ENCODE data around the gene NSG2. TPM values are rescaled to one million over a fixed set of nuclear protein-coding genes. Genes with fewer than 3 reads are reported as not detected.

The NSG2 gene
- total RNA-seq, 1 experiment from 2014 or later = not detected

GRCh38 chr5:174111287-174111973 is 65.9 kb downstream of the NSG2 start:
- Mint-ChIP-seq H3K27ac (no peak overlapping the region; a peak in 1 of 7 replicates), H3K36me3 (ENCODE audit: insufficient read depth in 1 of 3, low read depth in 3 of 3) (no peaks in the 10 kb centered on the region), H3K4me3 (no peak overlapping the region), H3K4me1 (peaks cover 18 to 25% of the 10 kb centered on the region in 2 experiments), H3K9me3 (no peaks in the 10 kb centered on the region), H3K27me3 (ENCODE audit: low read depth) (peaks cover 5% of the 10 kb centered on the region)
- Histone ChIP-seq H3K9ac (ENCODE audit: extremely low read depth, insufficient read length, low read length) (no peak overlapping the region), H2AFZ (ENCODE audit: low read length) (no peak overlapping the region), H3K27ac (ENCODE audit: insufficient read length, low read depth, low read length) (no peak overlapping the region), H3K27me3 (ENCODE audit: insufficient read depth, low read length) (no peaks in the 10 kb centered on the region), H2BK5ac (ENCODE audit: insufficient read length, low read length) (no peak overlapping the region), H4K8ac (replicated peaks; ENCODE audit: insufficient read length, low read depth, low read length) (no peak overlapping the region), H4K5ac (ENCODE audit: insufficient read length, low read depth, low read length) (no peak overlapping the region), H2BK120ac (ENCODE audit: low read depth, low read length, poor library complexity, severe bottlenecking) (no peak overlapping the region), H2AK5ac (ENCODE audit: insufficient read length, low read length) (no peak overlapping the region), H3K23me2 (ENCODE audit: insufficient read length, low read depth, low read length, poor library complexity, severe bottlenecking) (no peaks in the 10 kb centered on the region), H3K23ac (ENCODE audit: insufficient read length, low read depth, low read length) (no peak overlapping the region), H3K14ac (ENCODE audit: insufficient read depth, low read length) (no peak overlapping the region), H3K79me1 (ENCODE audit: insufficient read depth, low read depth, low read length, poor library complexity, severe bottlenecking) (no peaks in the 10 kb centered on the region), H3K79me2 (ENCODE audit: insufficient read depth, low read length) (no peaks in the 10 kb centered on the region), H3K56ac (ENCODE audit: insufficient read length, low read depth, low read length) (no peak overlapping the region), H4K20me1 (ENCODE audit: control insufficient read depth, insufficient read depth, insufficient read length) (no peaks in the 10 kb centered on the region), H3K4ac (ENCODE audit: low read depth, low read length) (no peak overlapping the region), H3K4me2 (ENCODE audit: insufficient read depth, insufficient read length, low read length) (no peak overlapping the region), H2BK12ac (ENCODE audit: insufficient read length, low read depth, low read length) (no peak overlapping the region), H2BK20ac (ENCODE audit: low read depth, low read length, poor library complexity, severe bottlenecking) (no peak overlapping the region), H4K91ac (ENCODE audit: insufficient read length, low read depth, low read length) (no peak overlapping the region), H3T11ph (ENCODE audit: low read length) (no peak overlapping the region), H3K18ac (ENCODE audit: insufficient read length, low read depth, low read length) (no peak overlapping the region), H3K4me1 (ENCODE audit: insufficient read depth, low read length) (no peaks in the 10 kb centered on the region; the same call in 1 of the 2 replicates), H2BK15ac (ENCODE audit: low read depth, low read length) (no peak overlapping the region), H3K9me3 (ENCODE audit: control insufficient read depth, low read depth, low read length) (no peaks in the 10 kb centered on the region)
- no peak for TF ChIP-seq CTCF (conservative IDR thresholded peaks at IDR 0.05)
- no CpG with 5 or more reads among the region's 13 CpGs for WGBS (ENCODE audit: extremely low coverage, insufficient read length, low lambda C conversion rate)
- DNase-seq = no peak
